ENCODE results near the gene ACSF3. TPM values are rescaled to one million over a fixed set of nuclear protein-coding genes. Genes with fewer than 3 reads are reported as not detected.

Gene ACSF3
- total RNA-seq, 3 donors from 2014 or later (not counting 1 experiment from before 2014, with no cell fraction given), result 45.0 to 71.4 (median 51.6) TPM

- intact Hi-C loops (cut with micrococcal nuclease), result no loop called here
- Histone ChIP-seq H3K4me1 (ENCODE audit: control insufficient read depth, insufficient read depth, low read length) (peaks cover 13% of the 10 kb centered on the region), H3K27me3 (ENCODE audit: control insufficient read depth, insufficient read depth, low read length) (no peaks in the 10 kb centered on the region), H3K27ac (ENCODE audit: low read length) (no peak overlapping the region), H3K4me3 (ENCODE audit: low read length) (no peak overlapping the region), H3K9me3 (ENCODE audit: control insufficient read depth, insufficient read depth, low read length) (no peaks in the 10 kb centered on the region), H3K36me3 (ENCODE audit: control insufficient read depth, insufficient read depth, low read length) (peaks cover 56% of the 10 kb centered on the region)
- H3K9me3 Mint-ChIP-seq, result no peaks in the 10 kb centered on the region
- H3K4me3 Mint-ChIP-seq, result no peak overlapping the region
- no peak overlapping the region for H3K27ac Mint-ChIP-seq
- no peaks in the 10 kb centered on the region for H3K27me3 Mint-ChIP-seq (ENCODE audit: low read depth in 2 of 2)
- no peak for TF ChIP-seq CTCF (IDR thresholded peaks at IDR 0.05)
- H3K4me1 Mint-ChIP-seq, result peaks cover 23 to 26% of the 10 kb centered on the region in 2 donors
- 84% methylated on average over 10 of the region's 10 CpGs for WGBS (ENCODE audit: insufficient coverage)
- DNase-seq, result no peak
- no peak for ATAC-seq
- no peaks in the 10 kb centered on the region for H3K36me3 Mint-ChIP-seq
Measured at GRCh38 chr16:89104303-89104702, 10.7 kb downstream of the ACSF3 start.

- Mint-ChIP-seq H3K27me3 (ENCODE audit: low read depth in 2 of 2) (no peaks in the 10 kb centered on the region), H3K36me3 (no peaks in the 10 kb centered on the region), H3K27ac (no peak overlapping the region), H3K4me3 (no peak overlapping the region), H3K9me3 (no peaks in the 10 kb centered on the region), H3K4me1 (peaks cover 15 to 20% of the 10 kb centered on the region in 2 donors)
- H3K27ac ChIP-seq (ENCODE audit: low read length), result no peak overlapping the region
- no peak for TF ChIP-seq CTCF (IDR thresholded peaks at IDR 0.05)
- intact Hi-C loops (cut with micrococcal nuclease), result no loop called here
- H3K9me3 ChIP-seq (ENCODE audit: control insufficient read depth, insufficient read depth, low read length), result no peaks in the 10 kb centered on the region
- 82% methylated on average over 23 of the region's 23 CpGs for WGBS (ENCODE audit: insufficient coverage)
- peaks cover 56% of the 10 kb centered on the region for H3K36me3 ChIP-seq (ENCODE audit: control insufficient read depth, insufficient read depth, low read length)
- H3K4me3 ChIP-seq (ENCODE audit: low read length), result no peak overlapping the region
- no peak for ATAC-seq
- peaks cover 6% of the 10 kb centered on the region for H3K4me1 ChIP-seq (ENCODE audit: control insufficient read depth, insufficient read depth, low read length)
- no peak for DNase-seq
- no peaks in the 10 kb centered on the region for H3K27me3 ChIP-seq (ENCODE audit: control insufficient read depth, insufficient read depth, low read length)
Measured at GRCh38 chr16:89104930-89105571, 11.4 kb downstream of the ACSF3 start.

GRCh38 chr16:89105599-89106151 lies 12.0 kb downstream of the ACSF3 start:
- no peaks in the 10 kb centered on the region for H3K27me3 ChIP-seq (ENCODE audit: control insufficient read depth, insufficient read depth, low read length)
- intact Hi-C loops (cut with micrococcal nuclease), result no loop called here
- DNase-seq (no peak), ATAC-seq (no peak)
- H3K9me3 ChIP-seq (ENCODE audit: control insufficient read depth, insufficient read depth, low read length), result no peaks in the 10 kb centered on the region
- 95% methylated on average over 16 of the region's 16 CpGs for WGBS (ENCODE audit: insufficient coverage)
- H3K4me3 ChIP-seq (ENCODE audit: low read length), result no peak overlapping the region
- no peaks in the 10 kb centered on the region for H3K4me1 ChIP-seq (ENCODE audit: control insufficient read depth, insufficient read depth, low read length)
- H3K36me3 Mint-ChIP-seq, result no peaks in the 10 kb centered on the region
- no peaks in the 10 kb centered on the region for H3K9me3 Mint-ChIP-seq
- no peak overlapping the region for H3K27ac ChIP-seq (ENCODE audit: low read length)
- no peak overlapping the region for H3K27ac Mint-ChIP-seq
- peaks cover 57% of the 10 kb centered on the region for H3K36me3 ChIP-seq (ENCODE audit: control insufficient read depth, insufficient read depth, low read length)
- H3K4me1 Mint-ChIP-seq, result peaks cover 9 to 14% of the 10 kb centered on the region in 2 donors
- no peak overlapping the region for H3K4me3 Mint-ChIP-seq
- TF ChIP-seq CTCF (IDR thresholded peaks at IDR 0.05), result no peak
- no peaks in the 10 kb centered on the region for H3K27me3 Mint-ChIP-seq (ENCODE audit: low read depth in 2 of 2)

Measured in natural killer cell (primary cell).